HFFc6 (cell line): ENCODE measurements around the gene BORCS5. TPM values are rescaled to one million over a fixed set of nuclear protein-coding genes. Genes with fewer than 3 reads are reported as not detected.
A peak's percentile ranks its signal among the peaks of the same experiment; 100 is the strongest.

ENCODE experiments used
- DNase-seq: peaks from one replicate; pipeline ENCODE4 v3.0.0-alpha.2; 2018
- H3K27ac Mint-ChIP-seq: 2 replicates; pipeline ENCODE4 v1.8.0; 2020; ENCODE audit warnings: mild to moderate bottlenecking, mixed read lengths
- H3K27me3 Mint-ChIP-seq: 2 replicates; pipeline ENCODE4 v1.8.0; 2021; ENCODE audit warnings: mild to moderate bottlenecking, moderate library complexity, mixed read lengths; ENCODE audit not compliant: insufficient read depth
- H3K36me3 Mint-ChIP-seq: 2 replicates; pipeline ENCODE4 v1.8.0; 2021; ENCODE audit warnings: low read depth, mixed read lengths
- H3K4me1 Mint-ChIP-seq: 2 replicates; pipeline ENCODE4 v1.8.0; 2020; ENCODE audit warnings: low read depth, mixed read lengths
- H3K4me3 Mint-ChIP-seq: 2 replicates; pipeline ENCODE4 v1.8.0; 2020; ENCODE audit warnings: mild to moderate bottlenecking, moderate library complexity, mixed read lengths
- H3K9me3 Mint-ChIP-seq: 2 replicates; pipeline ENCODE4 v1.8.0; 2020; ENCODE audit warnings: mild to moderate bottlenecking, mixed read lengths
- CTCF ChIP-seq: fragments of 200-600 bp; sonication (generic); IDR thresholded peaks from 2 replicates; pipeline ENCODE4 v1.5.0; 2021; ENCODE audit warnings: antibody characterized with exemption, mild to moderate bottlenecking
- total RNA-seq, 6 experiments: library from RNA; stranded (reverse); fragmentation: NEBNext Ultra II Directional; extraction: Animal tissue kit (Norgen Biotek cat#: 25700); gene quantifications; 2 replicates in 1 of 6; 3 replicates in 5 of 6; pipeline ENCODE4 v1.2.3, GENCODE V29; 2021

The BORCS5 gene
- total RNA-seq, 6 experiments from 2014 or later, result 8.7 to 13.9 (median 10.6) TPM

DNA sequence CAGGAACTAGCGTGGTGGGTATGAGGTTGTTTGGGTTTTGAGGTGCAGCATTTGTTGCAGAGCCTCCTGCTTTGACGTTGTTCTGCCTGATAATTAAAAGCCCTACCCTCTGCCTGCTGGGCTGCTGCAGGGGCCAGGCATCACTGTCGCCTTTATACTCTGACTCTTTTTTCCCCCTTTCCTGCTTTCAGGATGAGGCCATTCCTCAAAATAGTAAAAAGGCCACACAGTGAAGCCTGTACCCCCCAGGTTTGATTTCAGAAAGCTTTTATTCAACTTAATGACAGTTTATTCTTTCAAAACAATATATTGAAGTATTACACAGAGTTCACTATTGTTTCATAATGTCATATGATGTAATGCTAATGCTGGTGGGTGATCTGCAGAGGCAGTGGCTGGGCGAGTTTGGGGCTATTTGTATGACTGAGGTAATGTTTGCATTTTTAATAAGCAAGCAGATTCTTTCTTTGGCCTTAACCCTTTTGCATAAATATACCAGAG lies 9.1 kb downstream of the BORCS5 start:
- DNase-seq, result no peak
- H3K9me3 Mint-ChIP-seq, result no peaks in the 10 kb centered on the region
- H3K27ac Mint-ChIP-seq, result no peak overlapping the region
- H3K27me3 Mint-ChIP-seq, result no peaks in the 10 kb centered on the region; the same call in 1 of the 2 replicates
- no peak overlapping the region for H3K4me3 Mint-ChIP-seq
- no peak for TF ChIP-seq CTCF
- no peaks in the 10 kb centered on the region for H3K36me3 Mint-ChIP-seq
- peaks cover 7% of the 10 kb centered on the region for H3K4me1 Mint-ChIP-seq

GRCh38 chr12:12366701-12367481 lies 10.0 kb downstream of the BORCS5 start:
- Mint-ChIP-seq H3K4me1 (peaks cover 7% of the 10 kb centered on the region), H3K36me3 (no peaks in the 10 kb centered on the region)

DNA sequence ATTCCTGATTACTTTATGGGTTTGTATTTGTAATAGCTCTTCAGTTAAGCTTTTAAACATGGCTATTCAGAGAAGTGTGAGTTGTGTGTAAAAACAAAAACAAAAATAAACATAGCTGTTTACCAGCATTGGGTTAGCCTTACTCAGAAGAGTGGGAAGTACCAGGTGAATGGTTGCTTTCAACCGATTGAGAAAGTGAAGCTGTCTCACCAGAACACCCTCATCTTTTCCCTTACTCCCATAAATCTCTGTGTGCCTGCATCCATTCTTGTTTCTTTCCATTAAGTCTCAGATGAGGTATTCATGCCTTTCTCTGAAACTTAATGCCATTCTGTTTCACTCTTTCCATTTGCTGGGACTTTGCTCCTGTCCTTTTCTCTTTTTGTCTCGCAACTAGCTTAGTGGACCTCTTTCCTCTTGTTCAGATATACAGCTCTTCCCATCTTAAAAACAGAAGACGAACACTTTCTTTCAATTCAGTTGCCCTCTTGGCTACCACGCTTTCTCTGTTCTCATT lies 10.7 kb downstream of the BORCS5 start:
- no peaks in the 10 kb centered on the region for H3K36me3 Mint-ChIP-seq
- TF ChIP-seq CTCF, result no peak
- H3K9me3 Mint-ChIP-seq, result no peaks in the 10 kb centered on the region
- DNase-seq, result no peak
- no peak overlapping the region for H3K4me3 Mint-ChIP-seq
- no peaks in the 10 kb centered on the region; the same call in 1 of the 2 replicates for H3K27me3 Mint-ChIP-seq
- H3K4me1 Mint-ChIP-seq, result peaks cover 7% of the 10 kb centered on the region
- no peak overlapping the region for H3K27ac Mint-ChIP-seq

More at GRCh38 chr12:12366701-12367481, 10.0 kb downstream of the BORCS5 start:
- DNase-seq, result no peak
- H3K27me3 Mint-ChIP-seq, result no peaks in the 10 kb centered on the region; the same call in 1 of the 2 replicates
- H3K27ac Mint-ChIP-seq, result no peak overlapping the region
- H3K9me3 Mint-ChIP-seq, result no peaks in the 10 kb centered on the region
- no peak for TF ChIP-seq CTCF
- H3K4me3 Mint-ChIP-seq, result no peak overlapping the region

GRCh38 chr12:12372946-12373722 lies 16.3 kb downstream of the BORCS5 start:
- Mint-ChIP-seq H3K4me3 (no peak overlapping the region), H3K27ac (0 out of 2 replicates have a peak overlapping the region, but pooled peaks have one; percentile 8), H3K36me3 (no peaks in the 10 kb centered on the region), H3K9me3 (no peaks in the 10 kb centered on the region), H3K4me1 (peaks cover 7% of the 10 kb centered on the region), H3K27me3 (no peaks in the 10 kb centered on the region)
- no peak for DNase-seq
- TF ChIP-seq CTCF, result no peak

- no peak overlapping the region for H3K27ac Mint-ChIP-seq
- peaks cover 1% of the 10 kb centered on the region; the same call in 1 of the 2 replicates for H3K36me3 Mint-ChIP-seq
- H3K4me3 Mint-ChIP-seq, result no peak overlapping the region
- peaks cover 17% of the 10 kb centered on the region for H3K4me1 Mint-ChIP-seq
- no peaks in the 10 kb centered on the region for H3K27me3 Mint-ChIP-seq
- H3K9me3 Mint-ChIP-seq, result no peaks in the 10 kb centered on the region
- peak; percentile 77 for DNase-seq
- peak; percentile 92 for TF ChIP-seq CTCF
Observed at GRCh38 chr12:12376646-12377448, 20.0 kb downstream of the BORCS5 start.
